Vagina (tissue), 2 donors: ENCODE results near the gene MYLK4. TPM values are rescaled to one million over a fixed set of nuclear protein-coding genes. Genes with fewer than 3 reads are reported as not detected.

ENCODE experiments used
- DNase-seq, 2 donors: peaks; one replicate each; pipeline ENCODE4 v3.0.0-alpha.2; 2017; ENCODE audit errors: extremely low spot score in 2 of 2
- H3K27ac ChIP-seq: fragments of 200-600 bp; sonication (generic); one replicate; pipeline ENCODE4 v1.5.1; 2019
- H3K27me3 ChIP-seq: fragments of 200-600 bp; sonication (generic); one replicate; pipeline ENCODE4 v1.5.1; 2019
- H3K36me3 ChIP-seq, 2 donors: fragments of 200-600 bp; sonication (generic); one replicate each; pipeline ENCODE4 v1.5.1; 2017 to 2019
- H3K4me1 ChIP-seq: fragments of 200-600 bp; sonication (generic); one replicate; pipeline ENCODE4 v1.5.1; 2019
- H3K4me3 ChIP-seq, 2 donors: fragments of 200-600 bp; sonication (generic); 1 replicate in 1 of 2; 2 replicates in 1 of 2; pipeline ENCODE4 v1.5.1; 2016 to 2019
- H3K9me3 ChIP-seq: fragments of 200-600 bp; sonication (generic); one replicate; pipeline ENCODE4 v1.5.1; 2019
- POLR2A ChIP-seq, 2 donors: fragments of 450-650 bp; IDR thresholded peaks; one replicate each; pipeline ENCODE4 v1.6.1; 2017; ENCODE audit warnings: antibody characterized with exemption in 2 of 2, mild to moderate bottlenecking in 2 of 2, moderate library complexity in 2 of 2
- POLR2AphosphoS5 ChIP-seq, 2 donors: sonication (generic); formaldehyde crosslinking; IDR thresholded peaks; one replicate each; pipeline ENCODE4 v1.9.0; 2017; ENCODE audit warnings: antibody characterized with exemption in 2 of 2, mild to moderate bottlenecking in 2 of 2, low read depth in 1 of 2; ENCODE audit not compliant: insufficient read depth in 1 of 2
- intact Hi-C: fragments of 100-400 bp; cut with DNase I; formaldehyde crosslinking; loops from one replicate; pipeline ENCODE4 v1.15.1; 2023
- total RNA-seq: library from RNA; depleted of rRNA; stranded (reverse); fragments of >200 nt; gene quantifications from one replicate; pipeline ENCODE4 v1.2.3, GENCODE V29; 2016
- TF ChIP-seq, protein P1 (sequence below), 3 experiments: fragments of 450-650 bp in 2 of 3; fragments of 200-600 bp in 1 of 3; sonication (generic) in 1 of 3; IDR thresholded peaks; one replicate each; pipeline ENCODE4 v1.5.1; 2017 to 2019; ENCODE audit warnings: antibody characterized with exemption in 3 of 3, mild to moderate bottlenecking in 2 of 3, moderate library complexity in 2 of 3

The MYLK4 gene
- total RNA-seq, 1 donor from 2014 or later: 0.74 TPM

DNA sequence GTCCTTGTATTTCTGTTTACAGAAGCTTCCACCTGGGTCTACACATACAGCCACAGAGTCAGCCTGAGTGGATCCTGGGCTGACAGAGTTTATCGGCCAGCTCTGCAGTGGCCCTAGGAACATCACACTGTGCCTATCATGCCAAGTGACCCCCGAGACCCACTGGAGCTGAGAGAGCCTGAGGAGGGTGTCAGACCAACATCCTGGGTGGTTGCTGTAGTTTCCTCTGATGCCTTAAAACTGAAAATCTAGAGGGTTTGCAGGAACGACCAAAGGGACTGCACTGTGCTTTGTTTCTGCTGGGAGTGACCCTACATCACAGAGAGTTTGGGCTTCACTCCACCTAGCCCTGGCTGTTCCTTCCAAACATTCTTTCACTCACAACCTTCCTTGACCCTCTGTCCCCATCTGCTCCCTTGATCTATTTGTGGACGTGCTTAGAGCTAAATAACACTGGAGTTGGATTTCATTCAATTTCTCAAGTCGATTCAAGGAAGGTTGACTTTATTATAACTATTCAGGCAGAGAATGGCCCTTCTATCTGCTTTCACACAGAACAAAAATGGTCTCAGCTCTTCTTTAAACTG lies 18.1 kb downstream of the MYLK4 start:
- Histone ChIP-seq H3K9me3 (no peaks in the 10 kb centered on the region), H3K4me1 (no peaks in the 10 kb centered on the region), H3K36me3 (no peaks in the 10 kb centered on the region), H3K4me3 (no peak overlapping the region), H3K27me3 (no peaks in the 10 kb centered on the region), H3K27ac (no peak overlapping the region)
- TF ChIP-seq, protein P1, sequence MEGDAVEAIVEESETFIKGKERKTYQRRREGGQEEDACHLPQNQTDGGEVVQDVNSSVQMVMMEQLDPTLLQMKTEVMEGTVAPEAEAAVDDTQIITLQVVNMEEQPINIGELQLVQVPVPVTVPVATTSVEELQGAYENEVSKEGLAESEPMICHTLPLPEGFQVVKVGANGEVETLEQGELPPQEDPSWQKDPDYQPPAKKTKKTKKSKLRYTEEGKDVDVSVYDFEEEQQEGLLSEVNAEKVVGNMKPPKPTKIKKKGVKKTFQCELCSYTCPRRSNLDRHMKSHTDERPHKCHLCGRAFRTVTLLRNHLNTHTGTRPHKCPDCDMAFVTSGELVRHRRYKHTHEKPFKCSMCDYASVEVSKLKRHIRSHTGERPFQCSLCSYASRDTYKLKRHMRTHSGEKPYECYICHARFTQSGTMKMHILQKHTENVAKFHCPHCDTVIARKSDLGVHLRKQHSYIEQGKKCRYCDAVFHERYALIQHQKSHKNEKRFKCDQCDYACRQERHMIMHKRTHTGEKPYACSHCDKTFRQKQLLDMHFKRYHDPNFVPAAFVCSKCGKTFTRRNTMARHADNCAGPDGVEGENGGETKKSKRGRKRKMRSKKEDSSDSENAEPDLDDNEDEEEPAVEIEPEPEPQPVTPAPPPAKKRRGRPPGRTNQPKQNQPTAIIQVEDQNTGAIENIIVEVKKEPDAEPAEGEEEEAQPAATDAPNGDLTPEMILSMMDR (IDR thresholded peaks at IDR 0.05): no peak
- no peak for TF ChIP-seq POLR2AphosphoS5 (IDR thresholded peaks at IDR 0.05; ENCODE audit: insufficient read depth in 1 of 2, low read depth in 1 of 2)
- TF ChIP-seq POLR2A (IDR thresholded peaks at IDR 0.05): no peak
- intact Hi-C loops: no loop called here
- no peak for DNase-seq

DNA sequence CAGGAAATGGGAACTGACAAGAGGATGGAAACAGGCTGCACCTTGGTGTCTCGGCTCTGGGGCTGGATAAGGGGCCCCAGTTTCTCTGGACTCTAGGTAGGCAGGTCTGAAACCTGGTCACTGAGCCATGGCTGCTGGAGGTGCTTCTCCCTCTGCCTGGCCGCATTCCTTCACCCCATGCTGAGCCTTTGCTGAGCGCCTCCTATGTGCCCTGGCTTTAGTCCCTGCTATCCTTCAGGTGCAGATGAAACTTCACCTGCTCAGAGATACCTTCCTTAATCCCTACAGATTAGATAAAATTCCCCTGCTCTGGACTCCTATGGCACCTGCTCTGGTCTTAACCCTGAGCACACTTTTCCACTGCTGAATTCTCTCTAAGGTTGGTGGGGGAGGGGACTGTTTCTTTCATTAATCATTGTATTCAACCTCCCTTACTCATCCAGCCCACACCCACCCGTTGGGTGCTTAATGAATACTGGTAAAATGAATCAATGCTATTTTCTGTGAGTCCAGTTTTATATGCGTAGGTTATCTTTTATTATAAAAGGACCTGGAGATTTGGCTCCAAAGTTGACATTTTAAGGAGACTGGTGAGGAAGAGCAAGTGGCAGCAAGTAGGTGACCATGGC lies 19.3 kb downstream of the MYLK4 start:
- no peaks in the 10 kb centered on the region for H3K4me1 ChIP-seq
- intact Hi-C loops: no loop called here

DNA sequence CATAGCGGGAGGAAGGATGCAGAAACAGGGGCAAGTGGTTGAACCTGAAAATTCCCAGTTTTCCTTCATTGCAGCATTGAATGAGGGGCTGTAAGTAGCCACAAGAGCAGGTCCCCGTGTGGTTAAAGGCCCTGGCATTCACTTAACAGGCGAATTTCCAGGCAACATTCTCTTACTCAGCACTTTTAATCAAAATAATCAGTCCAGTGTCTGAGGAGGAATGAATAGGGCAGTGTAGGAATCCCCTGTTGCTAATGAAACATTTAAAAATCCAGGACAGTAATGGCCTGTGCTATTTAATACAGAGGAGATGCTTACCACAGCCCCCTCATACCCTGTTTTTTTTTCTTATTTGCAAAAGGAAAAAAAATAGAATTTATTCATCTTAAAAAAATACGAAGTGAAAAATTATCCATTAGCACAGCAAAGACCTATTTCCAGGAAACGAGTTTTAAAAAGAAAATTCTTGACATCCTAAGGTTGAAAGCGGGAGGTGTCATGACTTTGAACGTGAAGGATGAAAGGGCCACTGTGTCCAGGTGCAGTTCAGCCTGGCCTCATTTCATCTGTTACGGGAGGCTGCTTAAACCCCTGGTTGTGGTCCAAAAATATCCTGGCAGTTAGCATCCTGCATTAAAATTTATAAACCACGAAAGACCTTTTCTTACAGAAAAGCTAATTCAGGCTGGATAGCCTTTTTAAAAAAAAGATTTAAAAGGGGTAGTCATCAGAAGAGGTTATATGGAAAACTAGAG lies 20.2 kb downstream of the MYLK4 start:
- H3K4me3 ChIP-seq: no peak overlapping the region
- H3K27me3 ChIP-seq: no peaks in the 10 kb centered on the region
- no peaks in the 10 kb centered on the region for H3K4me1 ChIP-seq
- TF ChIP-seq, protein P1 (IDR thresholded peaks at IDR 0.05): no peak
- TF ChIP-seq POLR2AphosphoS5 (IDR thresholded peaks at IDR 0.05; ENCODE audit: insufficient read depth in 1 of 2, low read depth in 1 of 2) (no peak), POLR2A (IDR thresholded peaks at IDR 0.05) (no peak)
- no peaks in the 10 kb centered on the region for H3K9me3 ChIP-seq
- DNase-seq: no peak
- no peaks in the 10 kb centered on the region for H3K36me3 ChIP-seq
- H3K27ac ChIP-seq: no peak overlapping the region
- intact Hi-C loops: no loop called here

More for the DNA sequence above, 19.3 kb downstream of the MYLK4 start:
- H3K27me3 ChIP-seq: no peaks in the 10 kb centered on the region
- no peak overlapping the region for H3K27ac ChIP-seq
- no peaks in the 10 kb centered on the region for H3K36me3 ChIP-seq
- no peak overlapping the region for H3K4me3 ChIP-seq
- TF ChIP-seq POLR2AphosphoS5 (IDR thresholded peaks at IDR 0.05; ENCODE audit: insufficient read depth in 1 of 2, low read depth in 1 of 2) (no peak), POLR2A (IDR thresholded peaks at IDR 0.05) (no peak)
- TF ChIP-seq, protein P1 (IDR thresholded peaks at IDR 0.05): no peak
- H3K9me3 ChIP-seq: no peaks in the 10 kb centered on the region
- no peak for DNase-seq

DNA sequence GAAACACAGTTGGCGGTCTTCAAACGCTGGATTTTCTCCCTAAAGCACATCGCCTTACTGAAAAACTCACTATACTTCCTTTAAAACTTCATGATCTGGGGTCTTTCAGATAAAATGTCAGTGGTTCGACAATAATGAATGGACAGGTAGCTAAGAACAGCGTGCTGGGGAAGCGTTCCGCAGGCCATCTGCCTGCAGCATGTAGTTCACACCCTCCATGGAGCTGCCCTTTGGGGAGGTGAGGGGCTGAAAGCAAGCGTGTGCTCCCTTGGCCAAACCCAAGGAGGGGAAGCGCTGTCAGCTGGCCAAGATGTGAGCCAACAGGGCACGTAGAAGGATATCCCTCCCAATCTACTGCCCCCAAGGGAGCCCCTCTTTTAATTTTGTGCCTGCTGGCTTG lies 20.8 kb downstream of the MYLK4 start:
- no peak overlapping the region for H3K4me3 ChIP-seq
- no peaks in the 10 kb centered on the region for H3K4me1 ChIP-seq
- no peaks in the 10 kb centered on the region for H3K36me3 ChIP-seq
- intact Hi-C loops: no loop called here
- TF ChIP-seq, protein P1 (IDR thresholded peaks at IDR 0.05): no peak
- TF ChIP-seq POLR2A (IDR thresholded peaks at IDR 0.05): no peak
- TF ChIP-seq POLR2AphosphoS5 (IDR thresholded peaks at IDR 0.05; ENCODE audit: insufficient read depth in 1 of 2, low read depth in 1 of 2): no peak
- H3K27me3 ChIP-seq: no peaks in the 10 kb centered on the region
- no peak overlapping the region for H3K27ac ChIP-seq
- H3K9me3 ChIP-seq: no peaks in the 10 kb centered on the region
- no peak for DNase-seq
